HUES6 (cell line): ENCODE data around the gene FNDC3B.

Source experiments
- H3K27ac ChIP-seq: 2 replicates; pipeline ENCODE4 v1.7.0; 2013; ENCODE audit warnings: low read depth, mild to moderate bottlenecking, low read length, inconsistent platforms
- H3K27me3 ChIP-seq: 2 replicates; pipeline ENCODE4 v1.6.1; 2013; ENCODE audit warnings: low read length; ENCODE audit not compliant: control insufficient read depth, insufficient read depth
- H3K36me3 ChIP-seq: 2 replicates; pipeline ENCODE4 v1.6.1; 2013; ENCODE audit warnings: low read length; ENCODE audit not compliant: control insufficient read depth, insufficient read depth
- H3K4me1 ChIP-seq: 2 replicates; pipeline ENCODE4 v1.6.1; 2013; ENCODE audit warnings: low read length; ENCODE audit not compliant: control insufficient read depth, insufficient read depth
- H3K4me3 ChIP-seq: 2 replicates; pipeline ENCODE4 v1.5.1; 2013; ENCODE audit warnings: low read depth, low read length
- H3K9ac ChIP-seq: one replicate; pipeline ENCODE4 v1.6.1; 2013; ENCODE audit warnings: mild to moderate bottlenecking, low read length
- H3K9me3 ChIP-seq: 2 replicates; pipeline ENCODE4 v1.6.1; 2013; ENCODE audit warnings: low read depth, low read length; ENCODE audit not compliant: control insufficient read depth, insufficient read depth

FNDC3B gene

GRCh38 chr3:172145031-172145686 lies 105.8 kb downstream of the FNDC3B start:
- Histone ChIP-seq H3K4me3 (no peak overlapping the region), H3K27ac (no peak overlapping the region), H3K9ac (no peak overlapping the region), H3K4me1 (peaks cover 49% of the 10 kb centered on the region), H3K9me3 (no peaks in the 10 kb centered on the region), H3K27me3 (no peaks in the 10 kb centered on the region), H3K36me3 (no peaks in the 10 kb centered on the region)

- peaks cover 41% of the 10 kb centered on the region for H3K4me1 ChIP-seq
- no peaks in the 10 kb centered on the region for H3K9me3 ChIP-seq
- H3K9ac ChIP-seq, result no peak overlapping the region
- H3K36me3 ChIP-seq, result no peaks in the 10 kb centered on the region
- H3K4me3 ChIP-seq, result no peak overlapping the region
- H3K27me3 ChIP-seq, result no peaks in the 10 kb centered on the region
- no peak overlapping the region for H3K27ac ChIP-seq
Measured at GRCh38 chr3:172146349-172146748, 107.0 kb downstream of the FNDC3B start.

DNA sequence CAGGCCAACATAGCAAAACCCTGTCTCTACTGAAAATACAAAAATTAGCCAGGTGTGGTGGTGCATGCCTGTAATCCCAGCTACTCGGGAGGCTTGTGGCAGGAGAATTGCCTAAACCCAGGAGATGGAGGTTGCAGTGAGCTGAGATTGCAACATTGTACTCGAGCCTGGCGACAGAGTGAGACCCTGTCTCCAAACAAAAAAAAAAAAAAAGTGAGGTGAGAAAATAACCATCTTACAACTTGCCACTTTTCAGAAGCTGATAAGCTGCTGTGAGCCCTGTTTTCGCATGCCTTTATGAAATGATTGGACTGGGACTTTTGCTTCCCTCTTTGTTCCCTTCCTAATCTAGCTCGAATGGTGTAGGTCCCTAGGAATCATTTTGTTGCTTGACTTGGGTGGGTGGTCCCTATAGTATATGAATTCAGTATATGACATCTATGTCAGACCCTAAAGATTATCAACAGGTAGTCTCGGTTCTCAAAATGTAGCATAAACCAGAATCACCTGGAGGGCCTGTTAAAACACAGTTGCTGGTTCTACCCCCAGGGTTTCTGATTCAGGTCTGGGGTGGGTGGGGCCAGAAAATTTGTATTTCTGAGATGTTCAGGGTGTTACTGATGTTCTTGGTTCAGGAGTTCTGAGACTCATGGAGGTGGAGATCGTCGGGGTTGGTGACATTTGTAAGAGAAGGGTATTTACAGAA lies 107.9 kb downstream of the FNDC3B start:
- Histone ChIP-seq H3K9me3 (no peaks in the 10 kb centered on the region), H3K27me3 (no peaks in the 10 kb centered on the region), H3K36me3 (no peaks in the 10 kb centered on the region), H3K4me3 (no peak overlapping the region), H3K4me1 (peaks cover 41% of the 10 kb centered on the region), H3K9ac (no peak overlapping the region), H3K27ac (no peak overlapping the region)

- H3K9ac ChIP-seq, result no peak overlapping the region
- peaks cover 44% of the 10 kb centered on the region for H3K4me1 ChIP-seq
- no peak overlapping the region for H3K27ac ChIP-seq
- no peaks in the 10 kb centered on the region for H3K27me3 ChIP-seq
- H3K9me3 ChIP-seq, result no peaks in the 10 kb centered on the region
- H3K4me3 ChIP-seq, result no peak overlapping the region
- no peaks in the 10 kb centered on the region for H3K36me3 ChIP-seq
Measured at GRCh38 chr3:172148241-172148640, 108.9 kb downstream of the FNDC3B start.

- no peak overlapping the region for H3K4me3 ChIP-seq
- no peaks in the 10 kb centered on the region for H3K36me3 ChIP-seq
- no peak overlapping the region for H3K9ac ChIP-seq
- no peaks in the 10 kb centered on the region for H3K9me3 ChIP-seq
- no peaks in the 10 kb centered on the region for H3K27me3 ChIP-seq
- no peak overlapping the region for H3K27ac ChIP-seq
- peaks cover 51% of the 10 kb centered on the region for H3K4me1 ChIP-seq
Measured at GRCh38 chr3:172148702-172149565, 109.6 kb downstream of the FNDC3B start.

DNA sequence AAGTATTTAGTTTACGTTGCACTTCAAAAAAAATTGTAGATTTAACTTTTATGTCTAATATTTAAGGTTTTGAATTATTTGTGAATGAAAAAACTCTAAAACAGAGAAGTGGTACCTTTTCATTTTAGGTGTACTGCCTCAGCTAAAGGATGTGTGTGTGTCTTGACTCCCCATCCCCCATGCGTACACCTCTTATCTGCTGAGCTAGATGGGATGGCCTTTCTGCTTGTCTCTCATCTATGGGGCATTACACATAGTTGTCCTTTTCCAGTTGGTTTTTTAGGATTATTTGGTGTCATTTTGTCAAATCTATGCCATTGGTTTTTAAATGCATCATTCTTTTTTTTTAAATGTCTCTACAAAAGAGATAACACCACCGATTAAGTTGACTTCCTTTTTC lies 110.9 kb downstream of the FNDC3B start:
- H3K36me3 ChIP-seq, result no peaks in the 10 kb centered on the region
- peaks cover 49% of the 10 kb centered on the region for H3K4me1 ChIP-seq
- no peak overlapping the region for H3K9ac ChIP-seq
- H3K9me3 ChIP-seq, result no peaks in the 10 kb centered on the region
- no peak overlapping the region for H3K4me3 ChIP-seq
- no peaks in the 10 kb centered on the region for H3K27me3 ChIP-seq
- H3K27ac ChIP-seq, result no peak overlapping the region

- Histone ChIP-seq H3K4me1 (peaks cover 53% of the 10 kb centered on the region), H3K9ac (no peak overlapping the region), H3K27ac (no peak overlapping the region), H3K9me3 (no peaks in the 10 kb centered on the region), H3K4me3 (no peak overlapping the region), H3K27me3 (no peaks in the 10 kb centered on the region), H3K36me3 (no peaks in the 10 kb centered on the region)
Measured at GRCh38 chr3:172150913-172151650, 111.7 kb downstream of the FNDC3B start.

DNA sequence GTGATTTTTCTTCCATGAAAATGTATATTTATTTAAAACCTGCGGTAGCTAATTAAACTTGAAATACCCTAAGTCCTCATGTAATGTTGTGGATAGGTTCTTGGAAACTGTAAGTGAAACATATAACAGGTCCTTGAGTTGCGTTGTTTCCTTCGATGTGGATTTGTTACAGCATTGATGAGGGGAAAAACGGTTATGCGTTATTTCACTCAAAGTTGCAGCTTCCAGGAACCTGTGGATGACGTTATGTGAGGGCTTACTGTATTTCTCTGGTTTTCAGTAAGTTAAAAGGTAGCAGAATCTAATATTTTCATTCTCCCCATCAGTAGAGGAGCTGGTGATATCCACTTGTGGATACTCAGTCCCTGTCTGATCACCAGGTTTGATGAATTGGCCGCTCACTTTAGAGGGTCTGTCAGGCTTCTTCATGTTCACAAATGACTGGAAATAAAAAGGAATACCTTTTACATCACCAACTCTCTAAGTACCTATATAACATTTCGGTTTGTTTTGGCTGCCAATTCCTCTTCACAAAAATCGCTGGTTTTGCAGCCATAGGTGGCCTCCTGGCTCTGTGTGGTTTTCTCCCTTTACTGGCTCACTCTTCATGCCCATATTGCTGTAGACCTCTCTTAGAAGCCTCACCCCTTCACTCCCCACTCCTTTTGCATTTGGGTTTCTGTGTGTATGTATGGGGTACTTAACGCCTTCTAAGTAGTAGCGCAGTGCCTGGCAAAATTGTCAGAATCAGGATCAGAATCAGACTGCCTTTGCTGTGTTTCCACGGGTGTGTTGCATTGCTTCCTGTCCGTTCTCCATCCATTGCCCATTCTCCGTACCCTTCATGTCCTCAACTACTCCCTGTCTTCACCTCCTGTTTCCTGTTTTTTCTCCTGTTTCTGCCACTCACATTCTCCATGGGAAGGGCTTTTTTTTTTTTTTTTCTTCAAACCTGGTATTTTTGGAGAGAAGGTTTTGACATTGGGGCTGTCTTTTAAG lies 112.6 kb downstream of the FNDC3B start:
- Histone ChIP-seq H3K36me3 (no peaks in the 10 kb centered on the region), H3K4me3 (no peak overlapping the region), H3K9ac (no peak overlapping the region), H3K27ac (no peak overlapping the region), H3K27me3 (no peaks in the 10 kb centered on the region), H3K4me1 (peaks cover 62% of the 10 kb centered on the region), H3K9me3 (no peaks in the 10 kb centered on the region)

GRCh38 chr3:172152874-172153273 lies 113.5 kb downstream of the FNDC3B start:
- no peaks in the 10 kb centered on the region for H3K36me3 ChIP-seq
- no peak overlapping the region for H3K4me3 ChIP-seq
- H3K9ac ChIP-seq, result no peak overlapping the region
- peaks cover 66% of the 10 kb centered on the region for H3K4me1 ChIP-seq
- peak overlapping the region; percentile 24; the same call in 1 of the 2 replicates for H3K27ac ChIP-seq
- no peaks in the 10 kb centered on the region for H3K27me3 ChIP-seq
- H3K9me3 ChIP-seq, result no peaks in the 10 kb centered on the region
